ENCODE results near the gene RSPH3. TPM values are rescaled to one million over a fixed set of nuclear protein-coding genes. Genes with fewer than 3 reads are reported as not detected.
"Not testable (repeated sequence)": the region's sequence is repeated elsewhere in the genome, so short reads cannot be mapped to it uniquely, and the experiment has no call there.

RSPH3 gene
- total RNA-seq, 1 donor, result 6.4 TPM

DNA sequence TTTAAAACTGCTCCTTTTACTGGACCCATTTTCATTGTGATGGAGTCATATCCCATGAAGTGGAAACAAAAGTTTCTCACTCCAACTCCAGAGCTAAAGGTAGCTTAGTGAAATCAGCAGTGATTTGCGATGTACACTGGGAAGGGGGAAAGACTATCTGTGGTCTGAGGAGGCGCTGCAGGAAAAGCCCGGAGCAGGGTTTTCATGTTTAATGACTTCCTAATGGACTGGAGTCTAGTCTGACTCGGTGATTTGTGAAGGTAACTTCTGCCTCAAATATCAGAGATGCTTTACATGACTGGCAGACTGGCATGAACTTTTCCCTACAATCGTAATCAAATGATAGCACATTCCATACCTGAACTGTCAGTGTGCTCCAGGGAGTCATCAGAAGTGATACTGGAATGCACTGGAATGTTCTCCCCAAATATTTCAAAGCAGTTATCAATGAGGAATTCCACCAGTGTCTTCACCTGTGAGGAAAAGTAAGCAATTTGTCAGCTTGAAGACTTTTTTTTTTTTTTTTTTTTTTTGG, 37.8 kb upstream of the RSPH3 start:
- H3K4me3 ChIP-seq (ENCODE audit: low read depth, low read length), result no peak overlapping the region
- TF ChIP-seq, protein P1, sequence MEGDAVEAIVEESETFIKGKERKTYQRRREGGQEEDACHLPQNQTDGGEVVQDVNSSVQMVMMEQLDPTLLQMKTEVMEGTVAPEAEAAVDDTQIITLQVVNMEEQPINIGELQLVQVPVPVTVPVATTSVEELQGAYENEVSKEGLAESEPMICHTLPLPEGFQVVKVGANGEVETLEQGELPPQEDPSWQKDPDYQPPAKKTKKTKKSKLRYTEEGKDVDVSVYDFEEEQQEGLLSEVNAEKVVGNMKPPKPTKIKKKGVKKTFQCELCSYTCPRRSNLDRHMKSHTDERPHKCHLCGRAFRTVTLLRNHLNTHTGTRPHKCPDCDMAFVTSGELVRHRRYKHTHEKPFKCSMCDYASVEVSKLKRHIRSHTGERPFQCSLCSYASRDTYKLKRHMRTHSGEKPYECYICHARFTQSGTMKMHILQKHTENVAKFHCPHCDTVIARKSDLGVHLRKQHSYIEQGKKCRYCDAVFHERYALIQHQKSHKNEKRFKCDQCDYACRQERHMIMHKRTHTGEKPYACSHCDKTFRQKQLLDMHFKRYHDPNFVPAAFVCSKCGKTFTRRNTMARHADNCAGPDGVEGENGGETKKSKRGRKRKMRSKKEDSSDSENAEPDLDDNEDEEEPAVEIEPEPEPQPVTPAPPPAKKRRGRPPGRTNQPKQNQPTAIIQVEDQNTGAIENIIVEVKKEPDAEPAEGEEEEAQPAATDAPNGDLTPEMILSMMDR (IDR thresholded peaks at IDR 0.05; ENCODE audit: insufficient read depth, low read length), result no peak
- DNase-seq (ENCODE audit: low read depth), result no peak

DNA sequence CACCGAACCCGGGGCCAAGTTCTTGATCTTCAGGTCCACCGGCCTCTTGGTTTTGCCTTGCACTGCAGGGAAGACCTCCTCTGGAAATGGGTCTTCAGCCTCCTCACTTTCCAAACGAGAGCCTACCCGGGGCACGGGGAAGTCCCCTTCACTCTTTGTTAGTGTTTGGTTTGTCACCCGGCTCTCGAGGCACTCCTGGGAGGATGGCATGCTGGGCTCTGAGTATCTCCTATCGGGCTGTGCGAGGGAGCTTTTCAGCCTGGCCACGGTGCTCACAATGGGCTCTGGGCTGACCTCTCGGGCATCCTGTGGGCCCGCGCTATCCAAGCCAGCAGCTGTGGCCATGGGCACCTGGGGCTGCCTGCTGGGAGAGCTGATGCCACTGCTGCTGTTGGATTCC, 36.7 kb upstream of the RSPH3 start:
- H3K4me3 ChIP-seq (ENCODE audit: low read depth, low read length), result no peak overlapping the region
- TF ChIP-seq, protein P1 (IDR thresholded peaks at IDR 0.05; ENCODE audit: insufficient read depth, low read length), result no peak
- no peak for DNase-seq (ENCODE audit: low read depth)

DNA sequence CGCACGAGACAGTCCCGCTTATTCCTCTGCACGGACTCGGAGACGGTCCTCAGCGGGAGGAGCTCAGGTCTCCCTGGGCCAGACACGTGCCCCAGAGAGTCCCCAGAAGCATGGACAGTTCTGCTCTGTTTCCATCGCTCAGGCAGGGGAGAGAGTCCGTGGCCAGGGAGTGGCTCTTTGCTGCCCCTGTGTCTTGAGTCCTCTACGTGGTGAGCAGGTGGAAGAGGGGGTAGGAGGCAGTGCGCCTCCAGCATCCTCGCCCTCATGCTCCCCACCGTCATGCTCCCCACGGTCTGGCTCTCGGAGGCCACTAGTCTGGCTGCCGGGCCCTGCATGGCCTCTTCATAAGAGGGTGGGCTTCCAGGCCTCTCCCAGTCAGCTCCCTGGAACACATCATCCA, 35.9 kb upstream of the RSPH3 start:
- TF ChIP-seq, protein P1 (IDR thresholded peaks at IDR 0.05; ENCODE audit: insufficient read depth, low read length), result no peak
- DNase-seq (ENCODE audit: low read depth), result no peak

DNA sequence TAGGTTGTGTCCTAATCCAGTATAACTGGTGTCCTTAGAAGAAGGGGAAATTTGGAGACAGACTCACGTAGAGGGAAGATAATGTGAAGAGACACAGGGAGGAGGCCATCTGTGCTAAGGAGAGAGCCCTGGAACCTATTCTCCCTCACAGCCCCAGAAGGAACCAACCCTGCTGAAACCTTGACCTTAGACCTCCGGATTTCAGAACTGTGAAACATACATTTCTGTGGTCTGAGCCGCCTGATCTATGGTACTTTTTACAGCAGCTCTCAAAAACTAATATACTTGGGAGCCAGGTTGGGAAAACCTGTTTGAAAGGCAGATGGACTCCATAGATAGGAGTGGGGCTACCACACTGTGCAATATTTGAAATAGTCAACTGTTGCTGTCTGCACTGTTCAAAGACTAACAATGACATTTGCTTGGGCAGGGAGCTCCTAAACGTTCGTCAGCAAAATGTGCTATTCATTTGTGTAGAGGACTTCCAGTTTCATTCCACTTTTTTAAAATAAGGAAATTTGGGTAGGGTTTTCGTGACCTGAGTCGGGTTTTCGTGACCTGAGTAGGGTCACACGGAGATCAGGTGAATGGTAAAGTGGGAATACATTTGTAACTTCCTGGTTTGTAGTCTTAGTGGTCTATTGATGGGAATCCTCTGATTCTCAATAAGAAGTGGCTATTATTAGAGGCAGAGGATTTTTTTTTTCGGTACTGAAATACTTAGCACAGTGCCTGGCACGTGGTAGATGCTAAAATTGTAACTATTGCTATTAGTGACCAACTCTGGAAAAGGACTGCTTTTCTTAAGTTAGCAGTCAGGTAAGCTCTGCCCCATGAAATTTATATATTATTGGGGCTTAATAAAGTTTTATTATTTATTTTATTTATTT, 33.4 kb upstream of the RSPH3 start:
- no peak overlapping the region for H3K4me3 ChIP-seq (ENCODE audit: low read depth, low read length)
- TF ChIP-seq, protein P1 (IDR thresholded peaks at IDR 0.05; ENCODE audit: insufficient read depth, low read length), result no peak
- no peak for DNase-seq (ENCODE audit: low read depth)

More for the DNA sequence above, 35.9 kb upstream of the RSPH3 start:
- H3K4me3 ChIP-seq (ENCODE audit: low read depth, low read length), result no peak overlapping the region

DNA sequence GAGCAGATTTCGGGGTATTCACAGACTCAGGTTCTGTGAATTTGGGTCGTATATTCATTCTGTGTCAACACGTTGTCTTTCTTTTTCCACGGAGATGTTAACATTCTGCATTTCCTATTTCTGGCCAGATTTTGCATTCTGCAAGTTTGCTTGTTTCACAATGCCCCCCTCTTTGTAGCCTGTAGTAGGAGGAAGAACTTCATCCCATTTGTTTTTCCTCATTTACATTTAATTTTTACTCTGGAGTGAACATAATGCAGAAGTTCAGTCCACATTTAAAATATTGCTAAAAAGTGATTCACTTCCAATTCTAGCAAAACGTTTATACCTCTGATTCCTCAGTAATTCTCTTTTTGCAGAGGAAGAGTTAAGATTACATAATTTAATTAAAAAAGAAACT, 31.8 kb upstream of the RSPH3 start:
- TF ChIP-seq, protein P1 (IDR thresholded peaks at IDR 0.05; ENCODE audit: insufficient read depth, low read length), result no peak
- H3K4me3 ChIP-seq (ENCODE audit: low read depth, low read length), result no peak overlapping the region
- DNase-seq (ENCODE audit: low read depth), result no peak

DNA sequence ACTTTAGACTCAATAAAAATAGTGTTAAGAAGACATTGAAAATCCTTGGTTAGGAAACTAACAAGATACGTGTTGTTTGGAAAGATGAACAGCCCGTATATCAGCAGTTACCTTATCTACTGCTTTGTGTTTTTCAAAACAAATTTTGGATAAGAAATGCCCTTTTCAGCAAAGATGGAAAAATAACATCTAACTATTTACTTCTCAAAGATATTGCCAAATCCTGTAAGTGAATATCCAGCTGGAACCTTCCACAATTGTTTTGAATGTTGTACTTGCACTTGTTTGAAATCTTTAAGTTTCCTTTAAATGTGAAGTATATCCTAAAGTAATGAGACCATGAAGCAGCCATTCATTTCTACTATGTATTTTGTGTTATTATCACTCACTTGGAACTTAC, 30.2 kb upstream of the RSPH3 start:
- H3K4me3 ChIP-seq (ENCODE audit: low read depth, low read length), result no peak overlapping the region
- DNase-seq (ENCODE audit: low read depth), result no peak
- TF ChIP-seq, protein P1 (IDR thresholded peaks at IDR 0.05; ENCODE audit: insufficient read depth, low read length), result no peak

DNA sequence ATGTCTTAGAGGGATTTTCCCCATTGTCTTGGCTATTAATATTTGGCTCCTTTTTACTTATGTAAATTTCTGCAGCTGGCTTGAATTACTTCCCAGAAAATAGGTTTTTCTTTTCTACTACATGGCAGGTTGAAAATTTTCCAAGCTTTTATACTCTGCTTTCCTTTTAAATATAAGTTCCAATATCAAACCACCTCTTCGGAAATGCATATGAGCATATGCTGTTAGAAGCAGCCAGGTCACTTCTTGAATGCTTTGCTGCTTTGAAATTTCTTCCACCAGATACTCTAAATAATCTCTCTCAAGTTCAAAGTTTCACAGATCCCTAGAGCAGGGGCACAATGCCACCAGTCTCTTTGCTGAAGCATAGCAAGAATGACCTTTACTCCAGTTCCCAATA, 25.2 kb upstream of the RSPH3 start:
- H3K4me3 ChIP-seq (ENCODE audit: low read depth, low read length); DNase-seq (ENCODE audit: low read depth): not testable (repeated sequence)

Measured in fibroblast of the aortic adventitia (primary cell).